T-helper 2 cell (primary cell): ENCODE results near the gene PTGDR2.

Experiments used
- DNase-seq, 5 experiments: peaks; one replicate each; pipeline versions ENCODE4 v3.0.0 to v3.0.0-alpha.2; 2012 to 2022

The PTGDR2 gene

DNA sequence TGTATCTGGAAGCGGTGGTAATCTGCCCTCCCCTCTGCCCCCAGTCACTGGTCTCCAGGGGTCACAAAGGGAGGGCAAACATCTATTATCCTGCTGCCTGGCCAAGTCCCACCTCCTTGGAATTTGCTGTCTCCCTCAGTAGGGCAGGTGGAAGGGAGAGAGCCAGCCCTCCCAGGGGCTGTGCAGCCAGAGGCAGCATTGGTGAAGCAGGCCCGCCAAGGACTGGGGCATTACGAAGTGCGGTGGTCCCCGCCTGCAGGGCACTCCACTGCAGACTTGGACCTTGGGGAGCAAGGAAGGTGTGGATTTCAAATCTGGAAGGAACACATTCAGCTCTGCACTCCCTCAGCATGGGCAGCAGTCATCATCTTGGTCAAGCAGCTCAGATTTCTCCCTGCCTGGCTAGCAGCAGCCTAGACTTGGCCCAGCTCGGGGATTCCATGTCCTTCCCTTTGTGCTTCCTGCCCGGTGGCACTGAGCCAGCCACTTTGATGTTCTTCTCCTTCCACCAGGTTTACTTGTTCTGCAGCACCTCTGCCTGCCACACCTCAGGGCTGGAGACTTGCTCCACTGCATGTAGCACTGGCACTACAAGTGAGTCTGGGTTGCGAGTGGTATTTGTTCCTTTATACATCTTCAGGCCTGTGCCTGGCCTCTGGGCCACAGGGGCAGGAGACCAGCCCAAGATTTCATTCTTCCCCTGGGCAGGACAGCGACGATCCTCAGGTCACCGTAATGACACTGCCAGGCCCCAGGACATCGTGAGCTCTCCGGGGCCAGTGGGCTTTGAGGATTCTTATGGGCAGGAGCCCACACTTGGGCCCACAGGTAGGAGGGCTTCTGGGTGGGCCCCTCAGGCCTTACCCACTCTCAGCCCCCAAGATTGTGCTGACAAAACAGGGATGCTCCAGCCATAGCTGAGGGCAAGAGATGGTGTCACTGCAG lies 18.9 kb upstream of the PTGDR2 start:
- DNase-seq = no peak

DNA sequence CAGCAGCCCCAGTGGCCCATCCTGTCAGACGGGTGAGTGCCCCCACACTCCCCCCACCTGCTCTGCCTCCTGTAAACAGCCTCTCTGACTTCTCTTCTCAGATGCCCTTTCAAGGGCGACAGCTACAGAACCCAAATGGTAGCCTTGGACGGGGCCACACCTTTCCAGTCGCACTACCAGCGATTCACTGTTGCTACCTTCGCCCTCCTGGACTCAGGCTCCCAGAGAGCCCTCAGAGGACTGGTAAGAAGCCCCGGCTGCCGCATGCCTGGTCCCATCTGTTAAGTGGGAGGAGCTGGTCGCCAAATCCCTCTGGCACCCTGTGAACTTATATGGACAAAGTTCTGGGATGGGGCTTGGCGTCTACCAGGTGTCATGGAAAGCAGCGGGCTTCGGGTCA lies 17.8 kb upstream of the PTGDR2 start:
- no peak for DNase-seq

DNA sequence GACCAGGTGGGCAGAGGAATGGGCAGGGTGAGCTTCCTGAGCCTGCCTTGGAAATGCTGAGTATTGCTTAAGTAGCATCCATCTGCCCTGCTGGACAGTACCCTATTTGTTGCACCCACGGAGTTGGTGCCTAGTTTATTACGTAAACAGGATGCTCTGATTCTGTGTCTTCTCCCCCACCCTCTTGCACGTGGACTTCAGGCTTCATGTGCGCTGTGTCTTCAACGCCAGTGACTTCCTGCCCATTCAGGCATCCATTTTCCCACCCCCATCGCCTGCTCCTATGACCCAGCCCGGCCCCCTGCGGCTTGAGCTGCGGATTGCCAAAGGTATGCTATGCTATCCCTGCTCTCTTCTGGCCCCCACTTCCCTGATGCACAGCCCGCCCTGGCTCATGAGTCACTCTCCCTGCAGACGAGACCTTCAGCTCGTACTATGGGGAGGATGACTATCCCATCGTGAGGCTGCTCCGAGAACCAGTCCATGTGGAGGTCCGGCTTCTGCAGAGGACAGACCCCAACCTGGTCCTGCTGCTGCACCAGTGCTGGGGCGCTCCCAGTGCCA lies 17.3 kb upstream of the PTGDR2 start:
- peak in 1 of 5 experiments; percentile 70 for DNase-seq

DNA sequence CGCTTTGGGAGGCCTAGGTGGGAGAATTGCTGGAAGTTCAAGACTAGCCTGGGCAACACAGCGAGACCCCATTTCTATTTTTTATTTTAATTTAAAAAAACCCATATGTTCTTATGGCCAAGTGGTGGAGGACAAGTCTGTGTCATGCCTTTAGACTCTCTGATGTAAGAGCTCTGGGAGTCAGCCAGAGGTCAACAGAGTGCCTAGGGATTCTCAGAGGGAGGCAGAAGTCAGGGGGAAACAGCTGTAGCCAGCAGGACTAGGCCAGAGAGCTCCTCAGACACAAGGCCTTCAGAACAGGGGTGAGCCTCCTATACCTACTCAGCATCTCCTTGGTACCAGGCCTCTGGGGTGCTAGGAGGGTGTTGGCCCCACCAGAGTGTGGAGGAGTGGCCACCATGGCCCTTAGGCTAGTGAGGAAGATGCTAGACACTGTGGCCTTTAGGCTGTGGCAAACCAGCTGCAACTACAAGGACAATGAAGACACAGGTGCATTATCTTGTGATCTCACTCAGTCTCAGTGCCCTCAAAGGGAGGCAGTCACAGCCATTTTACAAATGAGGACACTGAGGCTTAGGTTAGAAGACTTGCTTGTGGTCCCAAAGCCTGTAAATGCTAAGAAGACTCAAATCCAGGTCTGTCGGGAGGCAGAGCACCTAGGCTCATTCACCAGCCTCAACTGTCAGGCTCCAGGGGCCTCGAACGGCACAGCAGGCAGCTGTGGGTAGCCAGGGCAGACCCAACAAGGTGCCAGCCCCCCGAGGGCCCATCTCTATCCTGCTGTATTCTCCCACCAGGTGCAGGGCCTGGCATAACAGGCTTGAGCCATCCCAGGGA lies 16.6 kb upstream of the PTGDR2 start:
- DNase-seq = peak in 1 of 5 experiments; percentile 58

DNA sequence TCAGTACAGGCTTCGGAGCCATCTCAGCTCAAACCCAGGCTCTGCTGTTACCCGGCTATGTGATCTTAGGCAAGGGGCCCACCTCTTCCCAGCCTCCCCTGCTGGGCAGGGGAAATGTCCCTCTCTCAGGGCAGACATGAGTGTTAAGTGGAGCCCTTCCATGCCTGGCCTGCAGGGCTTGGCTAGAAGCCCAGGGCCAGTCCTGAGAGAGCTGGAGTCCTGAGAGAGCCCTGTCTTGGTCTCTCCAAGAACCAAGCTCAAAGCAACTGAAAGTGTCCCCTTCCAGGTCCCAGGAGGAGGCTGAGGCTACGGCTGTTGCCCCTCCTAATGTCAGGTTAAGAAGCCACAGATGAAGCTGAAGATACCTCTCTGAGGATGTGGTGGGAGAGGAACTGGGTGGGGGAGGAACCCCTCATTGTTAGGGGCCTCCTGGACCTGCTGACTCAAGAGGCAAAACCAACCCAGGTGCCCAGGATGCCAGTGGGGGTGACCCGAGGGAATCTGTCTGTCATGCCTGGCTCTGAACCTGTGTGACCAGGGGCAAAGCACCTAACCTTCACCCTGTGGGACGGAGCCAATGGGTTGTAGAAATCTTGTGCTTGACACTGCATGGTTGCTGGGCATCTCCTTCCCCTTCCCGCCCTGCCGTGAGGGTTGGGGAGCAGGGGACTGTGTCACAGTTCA lies 15.8 kb upstream of the PTGDR2 start:
- peak in 1 of 5 experiments; percentile 90 for DNase-seq

DNA sequence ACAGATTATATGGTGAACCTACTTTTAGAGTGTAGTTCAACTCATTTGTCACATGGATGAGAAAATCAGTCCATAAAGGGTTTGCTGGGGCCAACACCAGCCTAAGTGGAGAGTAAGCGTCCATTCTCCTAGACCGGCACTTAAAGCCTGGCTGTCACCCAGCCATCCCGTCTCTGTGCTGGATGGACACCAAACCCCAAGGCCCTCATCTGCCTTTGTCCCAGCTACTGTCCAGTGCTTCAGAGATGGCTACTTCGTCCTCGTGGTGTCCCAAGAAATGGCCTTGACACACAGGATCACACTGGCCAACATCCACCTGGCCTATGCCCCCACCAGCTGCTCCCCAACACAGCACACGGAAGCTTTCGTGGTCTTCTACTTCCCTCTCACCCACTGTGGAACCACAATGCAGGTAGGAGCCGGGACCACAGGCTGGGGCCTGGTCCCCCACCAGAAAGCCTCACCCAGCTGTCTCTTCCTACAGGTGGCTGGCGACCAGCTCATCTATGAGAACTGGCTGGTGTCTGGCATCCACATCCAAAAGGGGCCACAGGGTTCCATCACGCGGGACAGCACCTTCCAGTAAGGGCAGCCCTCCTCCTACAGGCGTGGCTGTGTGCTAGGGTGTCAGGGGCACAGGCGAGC lies 15.1 kb upstream of the PTGDR2 start:
- peak in 1 of 5 experiments; percentile 62 for DNase-seq

DNA sequence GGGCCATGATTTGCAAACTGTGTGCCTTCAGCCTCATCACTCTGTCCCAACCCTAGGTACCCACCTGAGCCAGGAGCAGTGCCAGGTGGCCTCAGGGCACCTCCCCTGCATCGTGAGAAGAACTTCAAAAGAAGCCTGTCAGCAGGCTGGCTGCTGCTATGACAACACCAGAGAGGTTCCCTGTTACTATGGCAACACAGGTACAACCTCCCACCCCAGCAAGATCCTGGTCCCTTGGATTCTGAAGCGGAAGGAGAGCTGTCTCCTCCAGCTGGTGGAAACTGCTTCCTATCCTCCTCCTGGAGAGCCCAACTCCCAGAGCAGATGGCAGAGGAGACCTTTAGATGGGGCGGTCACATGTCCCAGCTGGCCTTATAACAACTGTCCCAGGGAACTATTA lies 14.5 kb upstream of the PTGDR2 start:
- peak in 2 of 5 experiments; percentile 23 to 72 for DNase-seq

DNA sequence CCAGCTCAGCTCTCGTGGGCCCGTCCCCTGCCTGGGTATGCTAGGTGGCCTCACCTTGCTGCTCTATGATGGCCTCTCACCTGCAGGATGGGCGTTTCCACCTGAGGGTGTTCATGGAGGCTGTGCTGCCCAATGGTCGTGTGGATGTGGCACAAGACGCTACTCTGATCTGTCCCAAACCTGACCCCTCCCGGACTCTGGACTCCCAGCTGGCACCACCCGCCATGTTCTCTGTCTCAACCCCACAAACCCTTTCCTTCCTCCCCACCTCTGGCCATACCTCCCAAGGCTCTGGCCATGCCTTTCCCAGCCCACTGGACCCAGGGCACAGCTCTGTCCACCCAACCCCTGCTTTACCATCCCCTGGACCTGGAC lies 13.7 kb upstream of the PTGDR2 start:
- DNase-seq = no peak

DNA sequence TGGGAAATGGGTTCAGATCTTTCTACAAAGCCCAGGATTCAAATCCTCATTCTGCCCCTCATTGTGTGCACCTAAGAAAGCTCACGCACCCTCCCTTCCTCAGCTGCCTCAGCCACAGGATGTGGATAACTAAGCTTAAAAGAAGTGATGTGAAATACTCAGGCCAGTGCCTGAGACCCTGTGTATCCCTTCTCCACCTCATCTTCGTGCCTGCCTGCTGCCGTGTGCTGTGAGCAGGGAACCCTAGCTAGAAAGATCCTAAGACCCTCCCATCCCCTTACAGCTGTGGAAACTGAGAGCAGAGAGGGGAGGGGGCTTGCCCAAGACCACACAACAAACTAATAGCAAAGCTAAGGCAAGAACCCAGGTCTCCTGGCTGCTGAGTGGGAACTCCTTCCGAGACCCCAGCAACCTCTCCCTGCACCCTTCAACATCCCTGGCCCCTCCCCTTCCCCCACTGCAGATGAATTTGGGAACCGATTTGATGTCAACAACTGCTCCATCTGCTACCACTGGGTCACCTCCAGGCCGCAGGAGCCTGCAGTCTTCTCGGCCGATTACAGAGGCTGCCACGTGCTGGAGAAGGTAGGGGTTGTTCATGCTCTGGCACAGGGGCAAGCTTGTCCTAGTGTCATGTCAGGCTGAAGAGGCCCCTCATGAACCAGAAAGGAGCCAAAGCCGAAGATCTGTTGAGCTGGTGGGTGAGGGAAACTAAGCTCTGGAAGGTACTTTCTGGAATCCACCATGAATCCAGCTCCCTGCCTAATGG lies 13.1 kb upstream of the PTGDR2 start:
- DNase-seq = peak in 1 of 5 experiments; percentile 75

DNA sequence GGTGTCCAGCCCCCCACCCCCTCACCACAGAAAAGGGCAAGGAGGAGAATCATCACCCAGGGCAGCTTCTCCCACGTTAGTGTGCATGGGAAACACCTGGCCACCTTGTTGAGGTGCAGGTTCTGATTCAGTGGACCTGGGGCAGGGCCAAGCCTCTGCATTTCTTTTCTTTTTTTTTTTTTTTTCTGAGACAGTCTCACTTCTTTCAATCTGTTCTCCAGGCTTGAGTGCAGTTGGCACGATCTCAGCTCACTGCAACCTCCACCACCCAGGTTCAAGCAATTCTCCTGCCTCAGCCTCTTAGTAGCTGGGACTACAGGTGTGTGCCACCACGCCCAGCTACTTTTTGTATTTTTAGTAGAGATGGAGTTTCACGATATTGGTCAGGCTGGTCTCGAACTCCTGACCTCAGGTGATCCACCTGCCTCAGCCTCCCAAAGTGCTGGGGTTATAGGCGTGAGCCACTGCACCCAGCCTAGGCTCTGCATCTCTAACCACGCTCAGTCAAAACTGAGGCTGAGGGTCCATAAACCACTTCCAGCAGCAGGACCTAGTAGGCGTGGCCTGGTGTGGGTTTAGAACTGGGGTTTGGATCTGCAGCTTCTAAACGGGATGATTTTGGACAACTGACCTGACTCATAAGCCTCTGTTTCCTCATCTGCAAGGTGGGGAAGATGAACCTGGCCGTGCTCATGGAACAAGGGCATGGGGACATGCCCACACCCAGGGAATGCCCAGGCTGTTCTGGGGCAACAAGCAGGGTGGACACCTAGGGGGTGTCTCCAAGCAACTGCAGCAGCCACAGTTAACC lies 12.3 kb upstream of the PTGDR2 start:
- DNase-seq = peak in 1 of 5 experiments; percentile 75

DNA sequence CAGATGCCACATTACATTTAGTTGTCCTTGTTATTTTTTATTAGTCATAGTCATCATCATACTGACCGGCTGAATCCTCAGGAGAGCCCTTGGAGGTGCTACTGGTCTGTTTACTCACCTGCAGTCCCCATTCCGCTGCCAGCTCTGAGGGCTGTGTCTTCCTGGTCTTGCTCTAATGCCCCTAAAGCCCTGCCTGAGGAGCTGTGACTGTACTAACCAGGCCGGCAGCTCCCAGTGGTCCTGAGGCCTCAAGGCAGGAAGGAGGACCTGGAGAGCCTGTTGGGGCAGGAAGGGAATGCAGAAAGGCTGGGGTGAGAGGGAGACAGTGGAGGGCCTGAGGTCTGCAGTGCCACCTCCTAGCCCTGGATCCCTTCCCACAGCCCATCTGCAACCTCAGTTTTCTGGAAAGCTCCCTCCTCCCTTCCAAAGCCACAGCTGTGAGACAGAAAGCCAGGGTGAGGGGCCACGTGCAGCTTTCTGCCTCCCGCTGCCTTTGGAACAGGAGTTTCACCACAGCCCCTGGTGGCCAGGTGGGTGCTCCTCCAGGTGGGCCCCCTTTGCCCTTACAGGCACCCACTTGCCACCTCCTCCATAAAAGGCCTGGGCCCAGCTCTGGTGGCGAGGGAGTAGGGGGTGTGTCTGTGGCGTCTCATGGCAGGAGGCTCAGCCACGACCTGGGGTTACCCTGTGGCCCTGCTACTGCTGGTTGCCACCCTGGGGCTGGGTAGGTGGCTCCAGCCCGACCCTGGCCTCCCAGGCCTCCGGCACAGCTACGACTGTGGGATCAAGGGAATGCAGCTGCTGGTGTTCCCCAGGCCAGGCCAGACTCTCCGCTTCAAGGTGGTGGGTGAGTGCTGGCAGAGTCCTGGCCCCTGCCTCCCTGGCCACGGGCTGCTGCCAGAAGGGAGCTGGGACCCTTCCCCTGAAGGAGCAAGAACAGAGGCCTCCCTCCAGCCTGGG lies 11.4 kb upstream of the PTGDR2 start, which contains the start of gene ZP1:
Gene ZP1 (plus strand): TSS at position 632 of the 960 bp plus-strand sequence. CDS start 20 bp downstream, at position 652.
- DNase-seq = no peak

DNA sequence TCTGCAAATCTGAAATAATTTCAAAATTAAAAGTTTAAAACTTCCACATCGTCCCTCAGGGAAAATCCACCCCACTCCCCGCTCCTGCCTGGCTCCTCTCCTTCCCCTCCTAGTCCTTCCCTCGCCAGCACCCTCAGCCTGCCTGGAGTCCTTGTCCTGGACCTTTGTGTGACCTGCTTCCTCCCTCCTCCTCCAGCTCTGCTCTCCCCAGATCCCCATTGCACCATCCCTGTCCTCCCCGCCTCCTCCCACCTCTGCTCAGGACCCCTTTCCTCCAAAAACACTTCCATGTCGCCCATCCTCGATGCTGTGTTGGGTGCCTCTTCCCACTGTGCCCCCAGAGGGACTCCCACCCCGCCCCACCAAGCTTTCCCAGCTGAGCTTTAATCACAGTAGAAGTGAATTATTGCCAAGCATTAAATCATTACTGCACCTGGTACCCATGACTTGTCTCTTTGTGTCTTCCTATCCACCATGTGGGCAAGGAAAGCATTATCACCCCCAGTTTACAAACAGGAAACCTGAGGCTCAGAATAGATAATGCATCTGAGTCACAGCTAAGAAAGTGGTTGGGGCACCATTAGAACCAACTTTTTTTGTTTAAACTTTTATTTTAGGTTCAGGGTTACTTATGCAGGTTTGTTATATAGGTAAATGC lies 9.2 kb upstream of the PTGDR2 start:
- DNase-seq = peak in 1 of 5 experiments; percentile 90

DNA sequence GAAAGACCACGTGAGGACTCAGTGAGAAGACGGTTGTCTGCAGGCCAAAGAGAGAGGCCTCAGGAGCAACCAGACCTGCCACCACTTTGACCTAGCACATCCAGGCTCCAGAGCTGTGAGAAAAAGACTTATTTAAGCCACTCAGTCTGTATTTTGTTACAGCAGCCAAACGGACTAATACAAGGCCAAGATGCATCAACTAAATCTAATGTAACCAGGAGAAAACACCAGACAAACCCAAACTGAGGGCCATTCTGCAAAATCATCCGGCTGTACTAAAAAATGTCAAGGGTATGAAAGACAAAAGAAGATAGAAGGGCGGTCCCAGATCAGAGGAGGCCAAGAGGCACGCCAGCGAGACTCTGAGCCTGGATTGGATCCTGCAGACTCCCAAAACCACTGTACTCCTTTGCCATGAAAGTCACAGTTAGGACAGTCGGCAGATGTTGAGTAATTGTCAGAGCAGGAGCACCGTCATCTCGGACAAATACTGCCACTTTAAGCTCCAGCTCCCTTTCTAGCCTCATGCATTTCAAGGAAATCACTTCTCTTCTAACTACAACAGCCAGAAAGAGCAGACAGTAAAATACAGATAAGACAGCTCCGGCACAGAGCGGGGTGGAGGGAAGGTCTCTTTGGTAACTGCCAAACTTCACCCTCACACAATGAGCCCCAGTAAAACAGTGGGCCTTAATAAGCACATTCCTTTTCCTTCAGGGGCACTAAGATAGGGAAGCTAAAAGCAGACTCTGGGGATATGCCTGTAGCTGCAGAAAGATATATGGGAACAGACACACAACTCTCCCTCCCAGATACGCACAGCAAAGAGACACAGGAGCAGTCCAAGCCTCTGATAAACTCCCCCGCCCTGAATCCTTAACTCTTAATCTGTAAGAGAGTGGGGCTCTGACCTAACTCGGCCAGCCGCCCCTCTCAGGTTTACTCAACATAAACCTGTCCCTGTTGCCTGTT lies 8.1 kb upstream of the PTGDR2 start:
- DNase-seq = peak in 1 of 5 experiments; percentile 51

DNA sequence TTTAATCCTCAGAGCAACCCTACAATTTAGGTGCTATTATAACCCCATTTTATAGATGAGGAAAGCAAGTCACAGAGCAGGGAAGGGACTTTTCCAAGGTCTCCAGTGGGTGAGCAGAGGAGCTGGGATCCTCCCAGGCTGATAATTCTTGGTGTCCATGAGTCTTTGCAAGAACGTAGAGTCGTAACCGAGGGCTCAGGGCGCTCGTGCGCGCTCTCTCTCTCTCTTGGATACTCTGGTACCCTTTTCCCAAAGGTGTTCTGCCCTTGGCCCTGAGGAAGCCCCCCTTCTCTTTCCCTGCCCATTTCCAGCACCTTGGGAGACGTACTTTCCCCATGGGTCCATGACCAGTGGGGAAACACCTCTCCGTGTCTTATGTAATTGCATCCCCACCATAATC lies 6.4 kb upstream of the PTGDR2 start:
- DNase-seq = no peak

DNA sequence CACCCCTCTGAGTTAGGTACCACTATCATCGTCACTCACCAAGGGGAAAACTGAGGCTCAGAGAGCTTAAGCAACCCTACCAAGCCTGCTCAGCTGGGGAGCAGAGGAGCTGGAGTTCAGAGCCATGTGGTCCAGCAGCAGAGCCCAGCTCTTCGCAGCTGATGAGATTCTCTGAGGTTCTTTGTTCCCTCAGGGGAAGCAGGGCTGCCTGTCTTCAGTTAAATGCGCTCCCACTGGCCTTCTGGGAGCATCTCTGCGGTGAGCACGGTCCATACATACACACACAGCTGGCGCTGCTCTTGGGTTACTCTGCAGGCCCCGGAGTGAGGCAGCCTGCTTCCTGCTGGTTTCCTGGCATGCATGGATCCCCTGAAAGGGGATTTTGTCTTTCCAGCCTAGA lies 5.2 kb upstream of the PTGDR2 start:
- DNase-seq = no peak

DNA sequence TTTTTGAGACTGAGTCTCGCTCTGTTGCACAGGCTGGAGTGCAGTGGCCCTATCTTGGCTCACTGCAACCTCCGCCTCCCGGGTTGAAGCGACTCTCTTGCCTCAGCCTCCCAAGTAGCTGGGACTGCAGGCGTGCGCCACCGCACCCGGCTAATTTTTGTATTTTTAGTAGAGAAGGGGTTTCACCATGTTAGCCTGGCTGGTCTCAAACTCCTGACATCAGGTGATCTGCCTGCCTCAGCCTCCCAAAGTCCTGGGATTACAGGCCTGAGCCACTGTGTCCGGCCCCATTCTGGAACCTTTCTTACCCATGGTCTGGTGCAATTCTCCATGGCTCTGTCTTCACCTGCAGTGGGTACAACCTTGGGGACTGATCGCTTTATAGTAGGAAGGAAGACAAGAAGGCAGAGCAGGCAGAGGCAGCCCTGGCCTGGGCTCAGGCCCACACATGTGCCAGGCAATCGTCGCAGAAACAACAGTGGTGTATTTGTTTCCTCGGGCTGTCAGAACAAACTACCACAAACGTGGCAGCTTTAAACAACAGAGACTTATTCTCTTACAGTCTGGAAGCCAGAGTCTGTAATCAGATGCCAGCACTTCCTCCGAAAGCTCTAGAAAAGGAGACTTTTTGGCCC lies 4.0 kb upstream of the PTGDR2 start:
- no peak for DNase-seq
